Pulmonary artery endothelial cell (primary cell): Measurements from ENCODE around the gene FLNC. TPM values are rescaled to one million over a fixed set of nuclear protein-coding genes. Genes with fewer than 3 reads are reported as not detected.
A peak's percentile ranks its signal among the peaks of the same experiment; 100 is the strongest.

Experiments used
- DNase-seq: peaks from one replicate; pipeline ENCODE4 v3.0.0-alpha.2; 2011; ENCODE audit warnings: low read depth, low spot score
- total RNA-seq: library from RNA; depleted of rRNA; stranded (reverse); fragments of >200 nt; gene quantifications from 2 replicates; pipeline ENCODE4 v1.2.3, GENCODE V29; 2014

Gene FLNC
- total RNA-seq: 133 and 167 TPM in 2 replicates

GRCh38 chr7:128830231-128831177 lies at the start of gene FLNC:
TSS of gene FLNC (plus strand) at chr7:128830406. CDS start at chr7:128830638, 232 bp downstream.
- no peak for DNase-seq

DNA sequence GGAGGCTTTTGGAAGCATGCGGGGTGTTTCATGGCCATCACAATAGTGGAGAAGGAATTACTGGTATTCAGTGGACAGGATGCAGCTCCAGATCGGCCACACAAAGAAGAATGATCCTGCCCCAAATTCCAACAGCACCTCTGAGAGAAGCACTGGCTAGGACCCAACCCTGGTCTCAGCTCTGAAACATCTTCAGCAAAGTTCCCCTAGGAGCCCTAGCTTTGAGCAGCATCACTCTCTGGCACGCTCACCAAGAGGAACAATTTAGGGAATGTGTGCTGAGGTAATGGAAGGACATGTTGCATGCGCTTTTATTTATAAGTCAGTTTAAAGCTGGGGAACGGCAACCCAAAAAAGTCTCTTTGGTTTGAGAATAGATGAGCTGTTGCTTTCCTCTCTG lies 49.1 kb upstream of the FLNC start:
- no peak for DNase-seq

DNA sequence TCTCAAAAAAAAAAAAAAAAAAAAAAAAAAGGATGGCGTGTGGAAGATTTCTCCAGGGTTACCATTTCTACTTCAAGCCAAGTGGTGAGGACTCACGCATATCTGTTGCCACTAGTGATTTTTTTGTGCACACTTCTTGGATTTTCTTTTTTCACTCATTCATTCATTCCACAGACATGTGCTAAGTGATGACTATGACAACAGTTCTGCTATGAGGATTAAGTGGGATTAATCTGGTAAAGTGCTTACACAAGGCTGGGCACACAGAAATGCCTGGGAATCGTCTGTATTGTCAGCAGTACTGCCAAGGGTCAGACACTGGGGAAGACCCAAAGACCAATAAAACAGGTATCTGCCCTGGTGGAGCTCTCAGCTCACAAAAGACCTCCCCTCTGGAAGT lies 48.4 kb upstream of the FLNC start:
- no peak for DNase-seq

- DNase-seq: no peak
Observed at GRCh38 chr7:128783143-128783861, 46.9 kb upstream of the FLNC start.

DNA sequence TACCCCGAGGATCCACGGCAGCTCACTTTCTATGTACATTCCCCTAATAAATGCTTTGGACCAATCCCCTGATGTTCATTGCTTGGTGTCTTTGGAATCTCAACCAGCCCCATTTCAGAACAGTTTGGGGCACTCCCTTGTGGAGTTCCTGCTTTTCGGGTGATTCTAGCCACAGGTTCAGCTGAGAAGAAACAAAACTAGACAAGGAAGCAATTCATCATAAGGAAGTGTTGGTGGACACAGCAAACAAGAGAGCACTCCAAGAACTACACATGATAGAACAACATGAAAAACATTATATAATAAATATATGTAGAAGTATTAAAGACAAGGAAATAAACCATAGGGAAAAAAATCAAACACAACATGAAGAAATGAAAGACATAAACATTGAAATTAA lies 44.5 kb upstream of the FLNC start:
- no peak for DNase-seq

DNA sequence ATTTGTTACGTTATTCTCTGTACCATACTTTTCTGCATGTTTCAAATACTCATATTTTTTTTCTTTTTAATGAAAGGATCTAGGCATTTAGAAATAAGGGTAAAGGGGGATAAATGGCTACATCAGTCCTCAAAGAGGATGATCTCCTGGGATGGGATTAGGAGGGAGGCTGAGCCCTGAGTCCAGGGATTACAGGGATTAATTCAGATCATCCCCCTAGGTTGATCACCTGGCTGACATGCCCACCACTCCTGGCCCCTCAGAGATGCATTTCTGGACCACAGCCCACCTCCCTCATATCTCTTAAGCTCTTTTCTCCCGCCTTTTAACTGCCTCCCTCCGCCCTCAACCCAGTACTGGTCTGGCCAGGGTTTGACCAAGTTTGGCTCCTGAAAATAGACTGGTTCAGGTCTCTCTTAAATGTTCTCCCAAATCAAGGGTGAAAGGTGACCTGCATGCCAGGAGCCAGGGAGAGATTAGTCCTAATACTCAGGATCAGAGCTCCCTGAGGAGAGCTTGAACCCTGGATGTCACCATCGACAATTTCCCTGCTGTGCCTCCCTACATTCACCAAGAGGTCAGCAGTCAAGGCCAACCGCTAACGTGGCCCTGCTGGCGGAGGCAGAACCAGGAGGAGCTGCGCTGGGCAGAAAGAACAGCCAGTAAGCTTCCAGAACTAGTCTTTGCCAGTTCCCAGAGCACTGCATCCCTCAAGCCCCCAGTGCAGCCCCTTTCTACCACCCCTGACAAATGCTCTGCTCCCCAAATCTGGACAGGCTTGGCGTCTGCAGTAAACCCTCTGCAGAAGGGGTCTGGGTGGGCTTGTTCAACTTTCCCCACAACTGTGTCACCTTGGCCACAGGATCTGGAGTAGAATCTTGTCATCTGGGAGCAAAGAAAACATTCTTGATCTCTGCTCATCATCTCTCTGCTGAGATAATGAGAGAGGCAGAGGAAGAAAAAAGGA lies 41.5 kb upstream of the FLNC start:
- DNase-seq: no peak

DNA sequence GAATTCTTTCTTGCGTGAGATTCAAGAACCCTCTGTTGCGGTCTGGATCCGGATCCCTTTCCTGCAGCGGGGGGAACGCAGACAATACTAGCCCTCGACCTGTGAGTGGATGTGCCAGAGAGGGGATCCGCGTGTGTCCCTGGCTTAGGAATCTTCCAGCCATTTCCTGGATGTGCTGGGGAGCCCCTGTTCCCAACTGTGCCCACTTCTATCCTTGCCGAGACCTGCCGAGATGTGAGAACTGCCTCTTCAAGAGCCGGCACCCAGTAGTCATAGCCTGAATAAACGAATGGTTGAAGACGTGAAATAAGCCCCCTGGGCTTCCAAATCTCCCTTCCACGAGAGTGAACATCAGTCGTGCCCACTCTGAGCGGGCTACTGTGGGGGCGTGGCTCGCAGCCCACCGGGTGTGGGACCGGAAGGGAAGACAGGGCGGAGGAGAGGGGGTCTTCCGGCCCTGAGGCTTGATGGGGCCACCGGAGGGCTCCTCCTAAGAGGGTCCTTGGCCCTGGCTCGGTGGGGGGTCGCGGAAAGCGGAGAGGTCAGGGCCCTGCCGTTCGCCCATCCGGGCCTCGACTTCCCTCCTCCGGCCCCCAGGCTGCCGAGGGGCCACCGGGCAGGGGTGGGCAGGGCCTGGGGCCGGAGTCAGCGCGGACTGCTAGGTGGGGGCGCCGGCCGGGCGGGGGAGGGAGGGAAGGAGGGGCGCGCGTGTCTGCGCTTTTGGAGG lies 39.7 kb upstream of the FLNC start:
- DNase-seq: no peak

GRCh38 chr7:128791121-128791971 lies 38.9 kb upstream of the FLNC start, which contains the start of gene CCDC136:
TSS of gene CCDC136 (plus strand) at chr7:128791968. CDS start at chr7:128792412, 444 bp downstream.
- no peak for DNase-seq

- DNase-seq: no peak
Observed at GRCh38 chr7:128791972-128792327, 38.3 kb upstream of the FLNC start.

DNA sequence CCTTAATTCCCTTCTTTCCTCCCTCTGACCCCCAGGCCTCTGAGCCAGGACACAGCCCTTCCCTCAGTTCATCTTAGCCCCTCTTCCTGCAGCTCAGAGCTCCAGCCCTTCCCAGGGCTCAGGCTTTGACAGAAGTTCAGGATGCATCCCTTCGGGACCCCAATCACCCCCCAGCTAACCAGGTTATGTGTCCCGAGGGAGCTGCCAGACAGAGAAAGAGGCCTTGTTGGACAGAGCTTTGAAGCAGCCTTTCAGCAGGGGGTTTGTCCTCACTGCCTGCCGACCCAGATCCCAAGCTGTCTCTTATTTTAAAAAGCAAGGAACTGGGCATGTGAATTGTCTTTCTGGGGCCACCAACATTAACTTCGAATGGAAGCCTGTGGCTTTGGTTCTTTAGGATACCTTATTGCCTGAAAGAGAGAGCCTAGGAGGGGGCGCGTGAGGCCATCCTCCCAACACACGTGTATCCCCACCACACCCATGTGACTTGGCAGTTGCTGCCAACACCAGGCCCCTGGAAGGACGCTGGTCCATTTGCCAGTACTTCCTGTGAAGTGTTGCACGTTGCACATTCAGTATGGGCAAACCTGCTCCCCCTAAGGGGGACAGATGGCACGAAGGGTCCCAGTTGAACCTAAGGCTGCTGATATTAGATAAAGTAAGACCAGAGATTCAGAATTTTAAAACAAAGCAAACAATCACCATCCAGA lies 37.6 kb upstream of the FLNC start:
- DNase-seq: no peak

- no peak for DNase-seq
Observed at GRCh38 chr7:128793181-128793547, 37.0 kb upstream of the FLNC start.

DNA sequence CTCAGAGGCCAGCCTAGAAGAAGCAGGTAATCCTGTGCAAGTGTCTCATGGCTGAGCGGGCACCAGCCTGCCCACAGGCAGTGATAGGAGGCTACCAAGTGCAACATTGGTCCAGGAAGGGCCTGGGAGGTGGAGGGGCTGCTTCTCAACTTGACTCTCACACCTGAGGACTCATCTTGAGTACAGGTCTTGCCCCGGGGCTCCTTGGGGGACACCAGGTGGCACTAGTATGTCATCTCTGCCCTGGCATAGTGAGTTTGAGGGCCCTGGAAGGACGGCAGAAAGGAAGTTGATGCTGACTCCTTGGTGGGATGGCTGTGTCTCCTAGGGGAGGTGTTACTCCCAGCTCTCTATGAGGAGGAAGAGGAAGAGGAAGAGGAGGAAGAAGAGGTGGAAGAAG lies 36.2 kb upstream of the FLNC start:
- DNase-seq: no peak

- no peak for DNase-seq
Observed at GRCh38 chr7:128794436-128794835, 35.8 kb upstream of the FLNC start.

- no peak for DNase-seq
Observed at GRCh38 chr7:128795129-128795528, 35.1 kb upstream of the FLNC start.

DNA sequence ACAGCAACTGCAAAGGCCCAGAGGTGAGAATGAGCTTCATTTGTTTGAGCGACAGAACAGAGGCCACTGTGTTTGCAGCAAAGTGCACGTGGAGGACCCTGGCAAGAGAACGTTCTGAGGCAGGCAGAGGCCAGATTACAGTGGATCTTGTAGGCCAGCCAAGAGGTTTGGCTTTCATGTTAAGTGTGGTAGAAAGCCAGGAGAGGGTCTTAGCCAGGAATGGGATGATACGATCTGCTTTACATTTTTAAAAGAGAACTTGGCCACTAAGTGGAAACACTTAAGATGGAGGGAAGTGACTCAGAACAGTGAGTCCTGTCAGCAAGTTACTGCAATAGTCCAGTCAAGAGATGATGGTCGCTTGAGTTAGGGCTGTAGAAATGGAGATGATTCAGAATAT lies 33.9 kb upstream of the FLNC start:
- DNase-seq: peak; percentile 13

GRCh38 chr7:128799451-128799850 lies 30.8 kb upstream of the FLNC start:
- DNase-seq: no peak

DNA sequence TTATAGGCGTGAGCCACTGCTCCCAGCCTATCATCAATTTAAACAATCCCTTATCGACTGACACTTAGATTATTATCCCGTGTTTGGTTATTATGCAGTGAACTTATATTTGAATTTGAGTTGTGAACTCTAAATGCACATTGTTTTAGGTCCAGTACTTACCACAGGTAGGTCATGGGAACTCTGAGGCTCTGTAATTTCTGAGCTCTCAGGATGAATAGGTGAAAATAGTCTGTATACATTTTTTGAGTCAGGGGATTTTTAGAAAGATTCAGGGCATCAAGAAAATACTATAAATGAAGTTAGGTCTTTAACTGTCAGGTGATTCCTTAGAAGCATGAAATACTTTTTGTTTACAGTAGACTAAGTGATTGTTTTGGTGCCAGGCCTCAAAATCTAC lies 29.6 kb upstream of the FLNC start:
- no peak for DNase-seq

- DNase-seq: no peak
Observed at GRCh38 chr7:128801003-128801402, 29.2 kb upstream of the FLNC start.
